BJ (cell line): ENCODE results near the gene MYCL. TPM values are rescaled to one million over a fixed set of nuclear protein-coding genes. Genes with fewer than 3 reads are reported as not detected.

Source experiments
- CTCF ChIA-PET: fragments of 350-600 bp; formaldehyde crosslinking; extraction: SDS; loops from one replicate; lab custom pipeline; 2021; ENCODE audit warnings: antibody characterized with exemption, inconsistent platforms; lab: Yijun Ruan, JAX
- POLR2A ChIA-PET: fragments of 300-600 bp; sonication (Branson Sonifier 250); formaldehyde crosslinking; extraction: SDS; loops from one replicate; lab custom pipeline; 2021; ENCODE audit warnings: antibody characterized with exemption; lab: Charles Lee
- DNase-seq: peaks from one replicate; pipeline ENCODE4 v3.0.0-alpha.2; 2011; ENCODE audit warnings: low read depth
- H3K27me3 ChIP-seq: 2 replicates; pipeline ENCODE4 v1.6.0; 2011; ENCODE audit warnings: low read length; ENCODE audit not compliant: control insufficient read depth, insufficient read depth
- H3K36me3 ChIP-seq: 2 replicates; pipeline ENCODE4 v1.5.1; 2011; ENCODE audit warnings: low read length; ENCODE audit not compliant: control insufficient read depth, insufficient read depth
- H3K4me3 ChIP-seq: 2 replicates; pipeline ENCODE4 v1.5.1; 2011; ENCODE audit warnings: low read depth, mild to moderate bottlenecking, control low read depth, low read length
- CTCF ChIP-seq: IDR thresholded peaks from 2 replicates; pipeline ENCODE4 v1.5.1; 2011; ENCODE audit warnings: low read depth, mild to moderate bottlenecking, control low read depth, inconsistent platforms, low read length, moderate library complexity; ENCODE audit not compliant: insufficient read depth
- polyA plus RNA-seq: library from polyadenylated mRNA; depleted of rRNA; stranded (reverse); fragments of >200 nt; gene quantifications from 2 replicates; pipeline ENCODE4 v1.2.3, GENCODE V29; 2011

MYCL gene
- polyA plus RNA-seq, 1 experiment = 0.22 TPM

GRCh38 chr1:39890880-39891279 is 10.8 kb downstream of the MYCL start:
- POLR2A ChIA-PET = no interaction called here

GRCh38 chr1:39890273-39890672 is 11.4 kb downstream of the MYCL start:
- CTCF ChIA-PET = no interaction called here
- H3K27me3 ChIP-seq = no peaks in the 10 kb centered on the region
- no peak overlapping the region for H3K4me3 ChIP-seq
- no peak for TF ChIP-seq CTCF
- no peak for DNase-seq
- no peaks in the 10 kb centered on the region for H3K36me3 ChIP-seq
- POLR2A ChIA-PET = no interaction called here

More at GRCh38 chr1:39890880-39891279, 10.8 kb downstream of the MYCL start:
- CTCF ChIA-PET = interaction anchor here (0.8 kb wide), 1 partner anchor 11 kb away, joined by 4 read pairs; the partner anchor contains the start of gene MYCL
- Histone ChIP-seq H3K27me3 (no peaks in the 10 kb centered on the region), H3K4me3 (no peak overlapping the region), H3K36me3 (no peaks in the 10 kb centered on the region)
- no peak for TF ChIP-seq CTCF
- DNase-seq = no peak

GRCh38 chr1:39886757-39887231 is 14.9 kb downstream of the MYCL start:
- DNase-seq = no peak
- POLR2A ChIA-PET = no interaction called here
- CTCF ChIA-PET = interaction anchor here (1.2 kb wide), 1 partner anchor 15 kb away, joined by 5 read pairs; the partner anchor contains the start of gene MYCL
- no peak overlapping the region for H3K4me3 ChIP-seq
- TF ChIP-seq CTCF = no peak
- no peaks in the 10 kb centered on the region for H3K36me3 ChIP-seq
- no peaks in the 10 kb centered on the region for H3K27me3 ChIP-seq

- ChIA-PET POLR2A (no interaction called here), CTCF (interaction anchor here (1.3 kb wide), 2 partner anchors 8 to 39 kb away, joined by 3 read pairs; no protein-coding TSS in a partner anchor)
- Histone ChIP-seq H3K36me3 (no peaks in the 10 kb centered on the region; the same call in 1 of the 2 replicates), H3K27me3 (no peaks in the 10 kb centered on the region), H3K4me3 (no peak overlapping the region)
- no peak for TF ChIP-seq CTCF
- DNase-seq = no peak
Observed at GRCh38 chr1:39885516-39885915, 16.2 kb downstream of the MYCL start.

GRCh38 chr1:39882152-39882551 is 19.6 kb downstream of the MYCL start:
- ChIA-PET POLR2A (no interaction called here), CTCF (interaction anchor here (1.1 kb wide), 1 partner anchor 20 kb away, joined by 6 read pairs; the partner anchor contains the start of gene MYCL)
- Histone ChIP-seq H3K36me3 (no peaks in the 10 kb centered on the region; the same call in none of the 2 replicates), H3K27me3 (no peaks in the 10 kb centered on the region), H3K4me3 (peak overlapping the region; percentile 99)
- no peak for DNase-seq
- TF ChIP-seq CTCF = no peak
